Natural killer cell (primary cell): ENCODE data around the gene UNCX. TPM values are rescaled to one million over a fixed set of nuclear protein-coding genes. Genes with fewer than 3 reads are reported as not detected.

Source experiments
- ATAC-seq, 3 donors: fragments of 150-1000 bp in 2 of 3; fragments of 200-7000 bp in 1 of 3; cut with Tn5 transposase; 1 replicate in 1 of 3; 2 replicates in 2 of 3; pipeline ENCODE4 v1.10.0; 2021; ENCODE audit warnings: mild to moderate bottlenecking in 2 of 3, moderate library complexity in 2 of 3
- DNase-seq, 2 donors: peaks; one replicate each; pipeline versions ENCODE4 v3.0.0 to v3.0.0-alpha.2; 2013 to 2021; ENCODE audit warnings: mixed read lengths in 1 of 2
- H3K27ac ChIP-seq: one replicate; pipeline ENCODE4 v1.5.1; 2013; ENCODE audit warnings: mild to moderate bottlenecking, low read length
- H3K27me3 ChIP-seq: one replicate; pipeline ENCODE4 v1.6.1; 2013; ENCODE audit warnings: low read length; ENCODE audit not compliant: control insufficient read depth, insufficient read depth
- H3K36me3 ChIP-seq: one replicate; pipeline ENCODE4 v1.6.1; 2013; ENCODE audit warnings: low read length; ENCODE audit not compliant: control insufficient read depth, insufficient read depth
- H3K4me1 ChIP-seq: one replicate; pipeline ENCODE4 v1.6.1; 2013; ENCODE audit warnings: low read length; ENCODE audit not compliant: control insufficient read depth, insufficient read depth
- H3K4me3 ChIP-seq: one replicate; pipeline ENCODE4 v1.5.1; 2013; ENCODE audit warnings: low read length
- H3K9me3 ChIP-seq: one replicate; pipeline ENCODE4 v1.6.1; 2013; ENCODE audit warnings: low read length; ENCODE audit not compliant: control insufficient read depth, insufficient read depth
- H3K27ac Mint-ChIP-seq, 2 donors: one replicate each; pipeline ENCODE4 v1.8.0; 2022; ENCODE audit warnings: mild to moderate bottlenecking in 2 of 2, mixed read lengths in 2 of 2, moderate library complexity in 1 of 2
- H3K27me3 Mint-ChIP-seq, 2 donors: one replicate each; pipeline ENCODE4 v1.8.0; 2022; ENCODE audit warnings: low read depth in 2 of 2, mixed read lengths in 2 of 2
- H3K36me3 Mint-ChIP-seq: one replicate; pipeline ENCODE4 v1.8.0; 2022; ENCODE audit warnings: mixed read lengths
- H3K4me1 Mint-ChIP-seq, 2 donors: one replicate each; pipeline ENCODE4 v1.8.0; 2022; ENCODE audit warnings: mixed read lengths in 2 of 2
- H3K4me3 Mint-ChIP-seq: one replicate; pipeline ENCODE4 v1.8.0; 2022; ENCODE audit warnings: mild to moderate bottlenecking, moderate library complexity, mixed read lengths
- H3K9me3 Mint-ChIP-seq, 2 donors: one replicate each; pipeline ENCODE4 v1.8.0; 2022; ENCODE audit warnings: mixed read lengths in 2 of 2
- WGBS: methylation state at CpG from one replicate; pipeline ENCODE4 v1.1.7; 2013; ENCODE audit warnings: missing lambda C conversion rate; ENCODE audit not compliant: insufficient coverage; 5-methylcytosine and 5-hydroxymethylcytosine counted together
- intact Hi-C: fragments of 100-400 bp; cut with micrococcal nuclease; formaldehyde crosslinking; loops from one replicate; pipeline ENCODE4 v1.14.2; 2022
- total RNA-seq, 4 donors: library from RNA; stranded (reverse); fragments of 120-200 nt in 1 of 4; gene quantifications; one replicate each; pipeline versions ENCODE4 v1.2.3 to v1.2.4, GENCODE V29; 2013 to 2022
- TF ChIP-seq, protein P1 (sequence below): fragments of 200-600 bp; IDR thresholded peaks from one replicate; pipeline ENCODE4 v1.8.0; 2022; ENCODE audit warnings: antibody characterized with exemption

The UNCX gene
- total RNA-seq, 3 donors from 2014 or later (not counting 1 experiment from before 2014, with no cell fraction given), result not detected

DNA sequence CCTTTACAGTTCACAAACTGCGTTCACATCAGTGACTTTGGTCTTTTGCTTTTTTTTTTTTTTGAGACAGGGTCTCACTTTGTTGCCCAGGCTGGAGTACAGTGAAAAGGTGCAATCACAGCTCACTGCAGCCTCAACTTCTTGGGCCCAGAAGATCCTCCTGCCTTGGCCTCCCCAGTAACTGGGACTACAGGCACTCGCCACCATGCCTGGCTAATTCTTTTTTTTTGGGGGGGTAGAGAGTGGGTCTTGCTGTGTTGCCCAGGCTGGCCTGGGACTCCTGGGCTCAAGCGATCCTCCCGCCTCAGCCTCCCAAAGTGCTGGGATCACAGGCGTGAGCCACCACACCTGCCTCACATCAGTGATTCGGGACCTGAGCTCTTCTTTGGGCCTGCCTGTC lies 35.7 kb upstream of the UNCX start:
- no peaks in the 10 kb centered on the region for H3K36me3 Mint-ChIP-seq
- intact Hi-C loops, result no loop called here
- Histone ChIP-seq H3K9me3 (no peaks in the 10 kb centered on the region), H3K27me3 (no peaks in the 10 kb centered on the region), H3K4me1 (peaks cover 3% of the 10 kb centered on the region), H3K36me3 (no peaks in the 10 kb centered on the region), H3K4me3 (no peak overlapping the region), H3K27ac (no peak overlapping the region)
- DNase-seq (no peak), ATAC-seq (no peak)
- 92% methylated on average over 6 of the region's 6 CpGs for WGBS
- no peak overlapping the region for H3K27ac Mint-ChIP-seq
- peaks cover 6 to 10% of the 10 kb centered on the region in 2 donors for H3K27me3 Mint-ChIP-seq
- TF ChIP-seq, protein P1, sequence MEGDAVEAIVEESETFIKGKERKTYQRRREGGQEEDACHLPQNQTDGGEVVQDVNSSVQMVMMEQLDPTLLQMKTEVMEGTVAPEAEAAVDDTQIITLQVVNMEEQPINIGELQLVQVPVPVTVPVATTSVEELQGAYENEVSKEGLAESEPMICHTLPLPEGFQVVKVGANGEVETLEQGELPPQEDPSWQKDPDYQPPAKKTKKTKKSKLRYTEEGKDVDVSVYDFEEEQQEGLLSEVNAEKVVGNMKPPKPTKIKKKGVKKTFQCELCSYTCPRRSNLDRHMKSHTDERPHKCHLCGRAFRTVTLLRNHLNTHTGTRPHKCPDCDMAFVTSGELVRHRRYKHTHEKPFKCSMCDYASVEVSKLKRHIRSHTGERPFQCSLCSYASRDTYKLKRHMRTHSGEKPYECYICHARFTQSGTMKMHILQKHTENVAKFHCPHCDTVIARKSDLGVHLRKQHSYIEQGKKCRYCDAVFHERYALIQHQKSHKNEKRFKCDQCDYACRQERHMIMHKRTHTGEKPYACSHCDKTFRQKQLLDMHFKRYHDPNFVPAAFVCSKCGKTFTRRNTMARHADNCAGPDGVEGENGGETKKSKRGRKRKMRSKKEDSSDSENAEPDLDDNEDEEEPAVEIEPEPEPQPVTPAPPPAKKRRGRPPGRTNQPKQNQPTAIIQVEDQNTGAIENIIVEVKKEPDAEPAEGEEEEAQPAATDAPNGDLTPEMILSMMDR, result no peak
- no peak overlapping the region for H3K4me3 Mint-ChIP-seq
- H3K4me1 Mint-ChIP-seq, result peaks cover 5 to 6% of the 10 kb centered on the region in 2 donors
- no peaks in the 10 kb centered on the region for H3K9me3 Mint-ChIP-seq

DNA sequence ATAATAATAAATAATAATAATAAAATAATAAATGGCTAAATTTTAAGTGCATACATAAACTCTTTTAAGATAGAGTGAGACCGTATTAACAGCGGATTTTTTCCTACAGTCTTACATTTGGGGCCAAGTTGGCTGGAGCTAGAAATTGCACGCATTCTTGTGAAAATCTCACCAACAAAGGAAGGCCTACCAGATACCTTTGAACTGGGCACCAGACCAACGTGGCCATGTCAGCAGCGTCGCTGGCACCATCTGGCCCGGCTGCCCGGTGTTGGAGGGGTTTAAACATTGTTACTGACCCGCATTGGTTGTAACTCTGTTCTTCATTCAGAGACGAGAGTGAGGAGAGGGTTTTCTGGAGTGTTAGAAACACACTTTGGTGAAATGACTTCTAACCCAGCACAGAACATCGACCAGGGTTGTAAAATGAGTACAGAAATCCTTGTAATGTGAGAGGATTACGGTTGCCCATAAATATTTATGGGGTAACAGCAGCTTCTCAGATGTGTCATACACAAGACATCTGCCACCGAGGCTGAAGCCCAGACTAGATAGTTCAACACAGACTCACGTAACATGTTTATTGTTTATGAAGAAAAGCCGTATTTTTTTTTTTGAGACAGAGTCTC lies 34.6 kb upstream of the UNCX start:
- Mint-ChIP-seq H3K27me3 (peaks cover 0 to 8% of the 10 kb centered on the region in 2 donors), H3K4me1 (no peaks in the 10 kb centered on the region), H3K9me3 (no peaks in the 10 kb centered on the region), H3K4me3 (no peak overlapping the region), H3K27ac (no peak overlapping the region), H3K36me3 (no peaks in the 10 kb centered on the region)
- H3K27ac ChIP-seq, result no peak overlapping the region
- intact Hi-C loops, result no loop called here
- H3K9me3 ChIP-seq, result no peaks in the 10 kb centered on the region
- TF ChIP-seq, protein P1, result no peak
- no peaks in the 10 kb centered on the region for H3K27me3 ChIP-seq
- no peak overlapping the region for H3K4me3 ChIP-seq
- no peak for ATAC-seq
- H3K36me3 ChIP-seq, result no peaks in the 10 kb centered on the region
- 72% methylated on average over 15 of the region's 15 CpGs for WGBS
- DNase-seq, result no peak
- H3K4me1 ChIP-seq, result no peaks in the 10 kb centered on the region

DNA sequence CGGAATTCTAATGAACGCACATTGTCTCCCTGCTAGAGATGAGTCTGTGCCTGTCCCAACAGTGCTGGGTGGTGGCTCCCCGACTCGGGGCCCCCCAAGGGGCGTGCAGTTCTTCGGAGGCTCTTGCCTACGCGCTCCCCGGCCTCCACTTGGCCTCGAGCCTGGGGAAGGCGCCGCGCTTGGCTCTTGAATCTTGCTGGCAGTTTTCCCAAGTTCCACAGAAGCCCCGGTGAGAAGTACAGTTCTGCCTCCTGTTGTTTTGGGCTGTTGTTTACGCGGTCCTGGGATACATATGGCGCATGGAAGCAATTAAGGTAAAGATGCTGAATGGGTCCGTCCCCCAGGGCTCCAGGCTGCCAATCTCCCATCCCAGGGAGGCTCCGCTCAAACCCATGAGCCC lies 32.6 kb upstream of the UNCX start:
- H3K36me3 Mint-ChIP-seq, result no peaks in the 10 kb centered on the region

More for the DNA sequence above, 32.6 kb upstream of the UNCX start:
- intact Hi-C loops, result no loop called here
- Histone ChIP-seq H3K4me1 (no peaks in the 10 kb centered on the region), H3K9me3 (no peaks in the 10 kb centered on the region), H3K4me3 (no peak overlapping the region), H3K27ac (no peak overlapping the region), H3K27me3 (no peaks in the 10 kb centered on the region), H3K36me3 (no peaks in the 10 kb centered on the region)
- ATAC-seq (no peak), DNase-seq (no peak)
- 83% methylated on average over 19 of the region's 19 CpGs for WGBS
- H3K9me3 Mint-ChIP-seq, result no peaks in the 10 kb centered on the region
- H3K27me3 Mint-ChIP-seq, result peaks cover 0 to 9% of the 10 kb centered on the region in 2 donors
- no peak overlapping the region for H3K4me3 Mint-ChIP-seq
- H3K27ac Mint-ChIP-seq, result no peak overlapping the region
- H3K4me1 Mint-ChIP-seq, result no peaks in the 10 kb centered on the region
- TF ChIP-seq, protein P1, result no peak
